Measurements from ENCODE around the gene ISLR2.

- TF ChIP-seq CTCF (IDR thresholded peaks at IDR 0.05) (no peak), POLR2A (IDR thresholded peaks at IDR 0.05) (no peak), POLR2AphosphoS5 (IDR thresholded peaks at IDR 0.05) (no peak)
Observed at GRCh38 chr15:74124196-74124595, 6.2 kb upstream of the ISLR2 start.
